Keratinocyte (primary cell): ENCODE measurements around the gene TAS1R2. TPM values are rescaled to one million over a fixed set of nuclear protein-coding genes. Genes with fewer than 3 reads are reported as not detected.

Source experiments
- DNase-seq: peaks from one replicate; pipeline ENCODE4 v3.0.0-alpha.2; 2011; ENCODE audit warnings: low read depth, missing footprints, low spot score
- FAIRE-seq: peaks from 2 replicates; lab custom pipeline; 2011; peaks lifted over from hg19 to GRCh38; lab: Jason Lieb, UNC
- H2AFZ ChIP-seq: 2 replicates; pipeline ENCODE4 v1.6.0; 2012; ENCODE audit warnings: low read length, control low read depth, inconsistent platforms; ENCODE audit not compliant: control insufficient read depth
- H3K27ac ChIP-seq: 2 replicates; pipeline ENCODE4 v1.5.1; 2011; ENCODE audit warnings: low read length; ENCODE audit not compliant: control insufficient read depth, insufficient read depth
- H3K27me3 ChIP-seq: 3 replicates; pipeline ENCODE4 v1.6.0; 2011; ENCODE audit warnings: low read length; ENCODE audit not compliant: control insufficient read depth, insufficient read depth; ENCODE audit errors: extremely low read depth
- H3K36me3 ChIP-seq, 2 experiments: 2 replicates in 1 of 2; 3 replicates in 1 of 2; pipeline ENCODE4 v1.5.1; 2011; ENCODE audit warnings: low read length in 2 of 2, mild to moderate bottlenecking in 1 of 2; ENCODE audit not compliant: control insufficient read depth in 2 of 2, insufficient read depth in 2 of 2; ENCODE audit errors: extremely low read depth in 1 of 2
- H3K4me1 ChIP-seq: 3 replicates; pipeline ENCODE4 v1.5.1; 2011; ENCODE audit warnings: low read length; ENCODE audit not compliant: control insufficient read depth, insufficient read depth; ENCODE audit errors: extremely low read depth
- H3K4me2 ChIP-seq: 3 replicates; pipeline ENCODE4 v1.6.0; 2011; ENCODE audit warnings: low read depth, low read length; ENCODE audit not compliant: control insufficient read depth, insufficient read depth; ENCODE audit errors: extremely low read depth
- H3K4me3 ChIP-seq, 3 experiments: fragments of 200-600 bp in 1 of 3; sonication (generic) in 1 of 3; 2 replicates in 2 of 3; 3 replicates in 1 of 3; pipeline ENCODE4 v1.5.1; 2011 to 2016; ENCODE audit warnings: low read length in 3 of 3, mild to moderate bottlenecking in 3 of 3, control low read depth in 2 of 3, inconsistent platforms in 1 of 3, low read depth in 1 of 3, mixed read lengths in 1 of 3, mixed run types in 1 of 3, moderate library complexity in 1 of 3; ENCODE audit not compliant: control insufficient read depth in 2 of 3, insufficient read depth in 2 of 3; ENCODE audit errors: extremely low read depth in 1 of 3
- H3K79me2 ChIP-seq: 2 replicates; pipeline ENCODE4 v1.6.0; 2012; ENCODE audit warnings: low read length; ENCODE audit not compliant: control insufficient read depth, insufficient read depth
- H3K9ac ChIP-seq: 3 replicates; pipeline ENCODE4 v1.6.0; 2011; ENCODE audit warnings: low read length; ENCODE audit not compliant: control insufficient read depth, insufficient read depth; ENCODE audit errors: extremely low read depth
- H3K9me1 ChIP-seq: 3 replicates; pipeline ENCODE4 v1.6.0; 2011; ENCODE audit warnings: low read length; ENCODE audit not compliant: control insufficient read depth, insufficient read depth; ENCODE audit errors: extremely low read depth
- H3K9me3 ChIP-seq: 2 replicates; pipeline ENCODE4 v1.5.1; 2012; ENCODE audit warnings: low read depth, low read length; ENCODE audit not compliant: control insufficient read depth
- H4K20me1 ChIP-seq: 3 replicates; pipeline ENCODE4 v1.6.0; 2011; ENCODE audit warnings: low read length; ENCODE audit not compliant: control insufficient read depth, insufficient read depth; ENCODE audit errors: extremely low read depth
- EZH2 ChIP-seq: IDR thresholded peaks from one replicate; pipeline ENCODE4 v1.6.1; 2012; ENCODE audit warnings: inconsistent platforms, mild to moderate bottlenecking, low read length, moderate library complexity
- dilution Hi-C: fragments of 300-500 bp; cut with MboI; formaldehyde crosslinking; loops from one replicate; pipeline ENCODE4 v1.7.0; 2020; ENCODE audit warnings: low sequenced_read_pairs; ENCODE audit not compliant: extremely low pct_ligation_motif_present
- polyA plus RNA-seq, 5 experiments: library from polyadenylated mRNA; depleted of rRNA in 3 of 5; stranded (reverse) in 3 of 5; stranded (forward) in 1 of 5; unstranded in 1 of 5; fragments of >200 nt; gene quantifications; 1 replicate in 1 of 5; 2 replicates in 3 of 5; 3 replicates in 1 of 5; pipeline versions ENCODE4 v1.2.1 to v1.2.3, GENCODE V29; 2011 to 2012; ENCODE audit warnings: missing spikeins in 2 of 5, low read depth in 1 of 5, low replicate concordance in 1 of 5
- TF ChIP-seq, protein P1 (sequence below), 3 experiments: IDR thresholded peaks in 1 of 3; conservative IDR thresholded peaks in 1 of 3; optimal IDR thresholded peaks in 1 of 3; 2 replicates in 2 of 3; 3 replicates in 1 of 3; pipeline versions ENCODE3 to v1.5.1; 2011; ENCODE audit warnings: low read length in 3 of 3, mild to moderate bottlenecking in 3 of 3, moderate library complexity in 2 of 3, control low read depth in 1 of 3, inconsistent platforms in 1 of 3; ENCODE audit not compliant: insufficient read depth in 2 of 3; ENCODE audit errors: extremely low read depth in 1 of 3

Gene TAS1R2
- polyA plus RNA-seq, 1 donor (not counting 4 experiments of a cell fraction or from before 2014, with no cell fraction given), result not detected

DNA sequence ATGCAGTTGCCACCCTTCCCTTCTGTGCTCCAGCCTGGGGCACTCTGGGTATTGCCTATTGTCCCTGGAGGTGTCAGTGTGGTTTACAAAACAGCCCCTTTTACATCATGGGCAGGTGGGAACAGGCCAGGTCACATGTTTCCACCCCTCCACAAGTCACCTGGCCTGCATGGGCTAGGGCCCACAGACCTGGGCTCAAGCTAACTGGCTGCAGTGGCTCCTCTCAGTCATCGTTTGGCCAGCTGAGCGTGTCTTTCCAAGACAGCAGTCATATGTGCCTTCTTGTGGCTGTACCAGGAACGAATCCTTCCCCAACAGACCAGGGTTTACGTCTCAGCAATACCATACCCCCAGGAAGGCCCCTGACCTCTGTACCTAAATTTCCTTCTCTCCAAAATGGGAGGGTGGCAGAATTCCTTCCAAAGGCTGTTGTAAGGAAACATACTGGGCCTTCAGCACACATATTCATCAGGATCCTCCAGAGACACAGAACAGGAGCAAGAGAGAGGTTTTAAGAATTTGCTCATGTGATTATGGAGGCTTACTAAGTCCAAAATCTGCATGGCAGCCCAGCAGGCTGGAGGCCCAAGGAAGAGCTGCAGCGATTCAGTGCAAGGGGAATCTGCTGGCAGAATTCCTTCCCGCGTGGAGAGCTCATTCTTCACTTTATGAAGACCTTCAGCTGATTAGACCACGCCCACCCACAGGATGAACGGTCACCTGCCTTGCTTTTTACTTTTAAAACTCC is 10.6 kb upstream of the TAS1R2 start:
- Histone ChIP-seq H3K79me2 (no peaks in the 10 kb centered on the region), H3K36me3 (peaks cover 6 to 18% of the 10 kb centered on the region in 2 experiments), H3K9ac (no peak overlapping the region), H3K9me3 (no peaks in the 10 kb centered on the region), H3K4me1 (no peaks in the 10 kb centered on the region), H3K27me3 (peaks cover 5% of the 10 kb centered on the region), H3K9me1 (no peaks in the 10 kb centered on the region), H2AFZ (no peak overlapping the region), H4K20me1 (no peaks in the 10 kb centered on the region), H3K4me2 (no peak overlapping the region), H3K27ac (no peak overlapping the region), H3K4me3 (no peak overlapping the region)
- DNase-seq (no peak), FAIRE-seq (no peak)
- dilution Hi-C loops, result no loop called here
- TF ChIP-seq, protein P1, sequence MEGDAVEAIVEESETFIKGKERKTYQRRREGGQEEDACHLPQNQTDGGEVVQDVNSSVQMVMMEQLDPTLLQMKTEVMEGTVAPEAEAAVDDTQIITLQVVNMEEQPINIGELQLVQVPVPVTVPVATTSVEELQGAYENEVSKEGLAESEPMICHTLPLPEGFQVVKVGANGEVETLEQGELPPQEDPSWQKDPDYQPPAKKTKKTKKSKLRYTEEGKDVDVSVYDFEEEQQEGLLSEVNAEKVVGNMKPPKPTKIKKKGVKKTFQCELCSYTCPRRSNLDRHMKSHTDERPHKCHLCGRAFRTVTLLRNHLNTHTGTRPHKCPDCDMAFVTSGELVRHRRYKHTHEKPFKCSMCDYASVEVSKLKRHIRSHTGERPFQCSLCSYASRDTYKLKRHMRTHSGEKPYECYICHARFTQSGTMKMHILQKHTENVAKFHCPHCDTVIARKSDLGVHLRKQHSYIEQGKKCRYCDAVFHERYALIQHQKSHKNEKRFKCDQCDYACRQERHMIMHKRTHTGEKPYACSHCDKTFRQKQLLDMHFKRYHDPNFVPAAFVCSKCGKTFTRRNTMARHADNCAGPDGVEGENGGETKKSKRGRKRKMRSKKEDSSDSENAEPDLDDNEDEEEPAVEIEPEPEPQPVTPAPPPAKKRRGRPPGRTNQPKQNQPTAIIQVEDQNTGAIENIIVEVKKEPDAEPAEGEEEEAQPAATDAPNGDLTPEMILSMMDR (optimal IDR thresholded peaks at IDR 0.05 in 1 of 3, IDR thresholded peaks at IDR 0.05 in 1 of 3, conservative IDR thresholded peaks at IDR 0.05 in 1 of 3; ENCODE audit: extremely low read depth in 1 of 3, insufficient read depth in 2 of 3, low read length in 3 of 3), result no peak
- no peak for TF ChIP-seq EZH2

DNA sequence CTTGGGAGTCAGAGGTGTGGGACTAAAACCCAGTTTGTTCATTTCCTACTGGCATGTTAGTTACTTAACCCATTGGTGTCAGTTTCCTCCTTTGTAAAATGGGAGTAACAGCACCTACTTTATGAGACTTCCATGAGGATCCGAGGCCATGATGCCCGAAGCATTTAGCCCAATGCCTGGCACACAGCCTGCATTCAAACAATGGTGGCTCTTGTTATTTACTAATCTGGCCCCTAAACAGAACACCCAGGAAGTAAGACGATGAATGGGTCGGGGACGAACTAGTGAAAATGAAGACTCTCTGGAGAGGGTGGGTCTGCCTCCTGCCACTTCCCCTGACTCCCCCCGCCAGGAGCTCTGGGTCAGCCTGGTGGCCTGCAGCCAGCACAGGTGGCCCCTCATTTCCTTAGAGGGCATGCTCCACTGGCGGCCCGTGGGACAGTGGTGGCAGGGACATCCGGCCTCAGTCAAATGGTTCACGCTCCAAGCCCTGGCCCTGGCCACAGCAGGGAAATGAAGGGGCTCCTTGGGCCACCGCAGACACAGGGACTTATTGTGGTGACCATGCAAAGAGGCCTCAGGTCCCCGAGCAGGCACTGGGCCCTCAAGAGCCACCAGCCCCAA is 9.5 kb upstream of the TAS1R2 start:
- Histone ChIP-seq H3K9me1 (no peaks in the 10 kb centered on the region), H3K9ac (no peak overlapping the region), H3K4me3 (no peak overlapping the region), H3K27ac (no peak overlapping the region), H3K79me2 (no peaks in the 10 kb centered on the region), H3K4me1 (no peaks in the 10 kb centered on the region), H3K27me3 (peaks cover 5% of the 10 kb centered on the region), H4K20me1 (no peaks in the 10 kb centered on the region), H3K9me3 (no peaks in the 10 kb centered on the region), H2AFZ (no peak overlapping the region), H3K4me2 (no peak overlapping the region), H3K36me3 (peaks cover 6 to 13% of the 10 kb centered on the region in 2 experiments)
- TF ChIP-seq, protein P1 (optimal IDR thresholded peaks at IDR 0.05 in 1 of 3, IDR thresholded peaks at IDR 0.05 in 1 of 3, conservative IDR thresholded peaks at IDR 0.05 in 1 of 3; ENCODE audit: extremely low read depth in 1 of 3, insufficient read depth in 2 of 3, low read length in 3 of 3), result no peak
- no peak for TF ChIP-seq EZH2
- dilution Hi-C loops, result no loop called here
- no peak for FAIRE-seq
- no peak for DNase-seq
